Lower lobe of right lung (tissue), 2 donors: ENCODE results near the gene DYRK4. TPM values are rescaled to one million over a fixed set of nuclear protein-coding genes. Genes with fewer than 3 reads are reported as not detected.
A peak's percentile ranks its signal among the peaks of the same experiment; 100 is the strongest.

Source experiments
- ATAC-seq, 2 donors: fragments of 200-7000 bp; cut with Tn5 transposase; one replicate each; pipeline ENCODE4 v1.9.1; 2020 to 2022; ENCODE audit warnings: mild to moderate bottlenecking in 2 of 2, moderate library complexity in 2 of 2
- DNase-seq: peaks from one replicate; pipeline ENCODE4 v3.0.0-alpha.2; 2020
- H3K27ac ChIP-seq: fragments of 200-600 bp; one replicate; pipeline ENCODE4 v1.8.0; 2022
- H3K27me3 ChIP-seq: fragments of 200-600 bp; one replicate; pipeline ENCODE4 v1.8.0; 2022; ENCODE audit warnings: low read depth
- H3K36me3 ChIP-seq: fragments of 200-600 bp; one replicate; pipeline ENCODE4 v1.8.0; 2022; ENCODE audit warnings: mild to moderate bottlenecking
- H3K4me1 ChIP-seq: fragments of 200-600 bp; one replicate; pipeline ENCODE4 v1.8.0; 2022
- H3K4me3 ChIP-seq: fragments of 200-600 bp; one replicate; pipeline ENCODE4 v1.8.0; 2022; ENCODE audit warnings: mild to moderate bottlenecking
- H3K9me3 ChIP-seq: fragments of 200-600 bp; one replicate; pipeline ENCODE4 v1.8.0; 2022
- intact Hi-C: fragments of 100-400 bp; cut with DNase I; formaldehyde crosslinking; loops from one replicate; pipeline ENCODE4 v1.11.0; 2022
- total RNA-seq: library from RNA; stranded (reverse); fragmentation: NEBNext Ultra II Directional; extraction: Animal tissue kit (Norgen Biotek cat#: 25700); gene quantifications from one replicate; pipeline ENCODE4 v1.2.1, GENCODE V29; 2021
- TF ChIP-seq, protein P1 (sequence below): fragments of 200-600 bp; IDR thresholded peaks from one replicate; pipeline ENCODE4 v1.8.0; 2022; ENCODE audit warnings: antibody characterized with exemption, mild to moderate bottlenecking
- donor health status: DM: no; HTN: yes; CAD: no; lungs with severe emphysema.

DYRK4 gene
- total RNA-seq, 1 donor from 2014 or later: 41.4 TPM

- H3K9me3 ChIP-seq: no peaks in the 10 kb centered on the region
- peak overlapping the region; percentile 79 for H3K27ac ChIP-seq
- H3K4me3 ChIP-seq: peak overlapping the region; percentile 84
- ATAC-seq (peak; percentile 98), DNase-seq (peak; percentile 79)
- intact Hi-C loops: no loop called here
- H3K27me3 ChIP-seq: no peaks in the 10 kb centered on the region
- TF ChIP-seq, protein P1, sequence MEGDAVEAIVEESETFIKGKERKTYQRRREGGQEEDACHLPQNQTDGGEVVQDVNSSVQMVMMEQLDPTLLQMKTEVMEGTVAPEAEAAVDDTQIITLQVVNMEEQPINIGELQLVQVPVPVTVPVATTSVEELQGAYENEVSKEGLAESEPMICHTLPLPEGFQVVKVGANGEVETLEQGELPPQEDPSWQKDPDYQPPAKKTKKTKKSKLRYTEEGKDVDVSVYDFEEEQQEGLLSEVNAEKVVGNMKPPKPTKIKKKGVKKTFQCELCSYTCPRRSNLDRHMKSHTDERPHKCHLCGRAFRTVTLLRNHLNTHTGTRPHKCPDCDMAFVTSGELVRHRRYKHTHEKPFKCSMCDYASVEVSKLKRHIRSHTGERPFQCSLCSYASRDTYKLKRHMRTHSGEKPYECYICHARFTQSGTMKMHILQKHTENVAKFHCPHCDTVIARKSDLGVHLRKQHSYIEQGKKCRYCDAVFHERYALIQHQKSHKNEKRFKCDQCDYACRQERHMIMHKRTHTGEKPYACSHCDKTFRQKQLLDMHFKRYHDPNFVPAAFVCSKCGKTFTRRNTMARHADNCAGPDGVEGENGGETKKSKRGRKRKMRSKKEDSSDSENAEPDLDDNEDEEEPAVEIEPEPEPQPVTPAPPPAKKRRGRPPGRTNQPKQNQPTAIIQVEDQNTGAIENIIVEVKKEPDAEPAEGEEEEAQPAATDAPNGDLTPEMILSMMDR: peak; percentile 98
- H3K36me3 ChIP-seq: peaks cover 15% of the 10 kb centered on the region
- peaks cover 10% of the 10 kb centered on the region for H3K4me1 ChIP-seq
Observed at GRCh38 chr12:4604684-4605193, 42.7 kb downstream of the DYRK4 start.

DNA sequence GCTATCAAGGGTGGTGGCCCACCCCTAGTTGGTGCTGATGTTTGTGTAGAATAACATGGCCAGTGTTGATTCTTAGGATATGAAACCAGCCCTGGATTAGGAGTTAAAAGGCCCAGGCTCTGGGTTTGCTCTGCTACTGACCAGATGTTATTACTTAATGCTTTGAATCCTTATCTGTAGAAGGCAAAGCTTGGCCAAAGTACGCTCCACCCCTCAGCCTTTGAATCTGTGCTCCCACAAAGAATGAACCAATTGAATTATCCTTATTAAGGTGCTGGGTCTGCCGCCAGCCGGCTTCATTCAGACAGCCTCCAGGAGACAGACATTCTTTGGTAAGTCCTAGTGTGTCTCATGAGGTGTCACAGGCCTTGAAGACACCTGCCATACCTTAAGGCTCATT lies 45.0 kb downstream of the DYRK4 start:
- no peak for DNase-seq
- no peaks in the 10 kb centered on the region for H3K9me3 ChIP-seq
- no peak overlapping the region for H3K4me3 ChIP-seq
- no peak overlapping the region for H3K27ac ChIP-seq
- peaks cover 36% of the 10 kb centered on the region for H3K36me3 ChIP-seq
- intact Hi-C loops: no loop called here
- TF ChIP-seq, protein P1: no peak
- no peaks in the 10 kb centered on the region for H3K27me3 ChIP-seq
- ATAC-seq: no peak
- peaks cover 10% of the 10 kb centered on the region for H3K4me1 ChIP-seq

GRCh38 chr12:4609071-4609470 lies 47.1 kb downstream of the DYRK4 start:
- peaks cover 10% of the 10 kb centered on the region for H3K4me1 ChIP-seq
- TF ChIP-seq, protein P1: no peak
- ATAC-seq (no peak), DNase-seq (no peak)
- peaks cover 54% of the 10 kb centered on the region for H3K36me3 ChIP-seq
- intact Hi-C loops: no loop called here
- no peaks in the 10 kb centered on the region for H3K9me3 ChIP-seq
- H3K27me3 ChIP-seq: no peaks in the 10 kb centered on the region
- H3K4me3 ChIP-seq: no peak overlapping the region
- no peak overlapping the region for H3K27ac ChIP-seq

GRCh38 chr12:4610481-4610880 lies 48.5 kb downstream of the DYRK4 start:
- intact Hi-C loops: no loop called here
- peaks cover 10% of the 10 kb centered on the region for H3K4me1 ChIP-seq
- no peaks in the 10 kb centered on the region for H3K27me3 ChIP-seq
- TF ChIP-seq, protein P1: no peak
- no peak overlapping the region for H3K27ac ChIP-seq
- H3K4me3 ChIP-seq: no peak overlapping the region
- ATAC-seq (no peak), DNase-seq (no peak)
- no peaks in the 10 kb centered on the region for H3K9me3 ChIP-seq
- H3K36me3 ChIP-seq: peaks cover 67% of the 10 kb centered on the region

DNA sequence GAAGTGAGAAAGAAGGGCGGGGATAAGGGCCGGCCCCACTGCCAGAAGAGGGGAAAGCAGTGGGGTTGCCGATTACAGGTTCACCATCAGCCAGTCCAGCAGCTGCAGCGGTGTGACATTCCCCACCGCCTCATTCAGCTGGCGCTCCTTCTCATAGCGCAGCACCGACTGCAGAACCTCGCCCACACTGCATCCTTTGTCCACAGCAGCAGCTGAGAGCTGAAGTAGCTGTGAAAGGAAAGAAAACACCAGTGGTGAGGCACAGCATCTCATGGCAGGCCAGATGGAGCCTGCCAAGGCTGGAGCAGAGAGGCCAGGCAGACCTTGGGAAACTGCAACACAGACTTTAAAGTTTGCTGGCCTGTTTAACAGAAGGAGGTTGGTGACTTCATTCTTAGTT lies 53.7 kb downstream of the DYRK4 start:
- no peaks in the 10 kb centered on the region for H3K9me3 ChIP-seq
- intact Hi-C loops: no loop called here
- H3K27me3 ChIP-seq: no peaks in the 10 kb centered on the region
- peaks cover 52% of the 10 kb centered on the region for H3K36me3 ChIP-seq
- H3K4me1 ChIP-seq: no peaks in the 10 kb centered on the region
- DNase-seq (no peak), ATAC-seq (no peak)
- no peak overlapping the region for H3K4me3 ChIP-seq
- TF ChIP-seq, protein P1: no peak
- H3K27ac ChIP-seq: no peak overlapping the region

DNA sequence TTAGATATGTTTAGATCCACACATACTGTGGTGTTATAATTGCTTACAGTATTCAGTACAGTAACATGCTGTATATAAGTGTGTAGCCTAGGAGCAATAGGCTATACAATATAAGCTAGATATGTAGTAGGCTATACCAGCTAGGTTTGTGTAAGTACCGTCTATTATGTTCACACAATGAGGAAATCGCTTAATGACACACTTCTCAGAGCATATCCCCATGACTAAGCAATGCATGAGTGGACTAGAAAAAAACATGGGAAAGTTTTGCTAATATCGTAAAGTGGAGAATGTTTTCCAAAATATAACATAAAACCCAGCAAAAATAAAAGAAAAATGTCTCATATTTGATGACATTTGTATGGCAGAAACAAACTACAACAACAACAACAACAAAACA lies 59.5 kb downstream of the DYRK4 start:
- Histone ChIP-seq H3K27ac (no peak overlapping the region), H3K36me3 (no peaks in the 10 kb centered on the region), H3K9me3 (no peaks in the 10 kb centered on the region), H3K27me3 (no peaks in the 10 kb centered on the region), H3K4me3 (no peak overlapping the region), H3K4me1 (no peaks in the 10 kb centered on the region)
- ATAC-seq: no peak
- TF ChIP-seq, protein P1: no peak
- intact Hi-C loops: no loop called here
- DNase-seq: no peak
